Body of pancreas (tissue), 4 donors: ENCODE measurements around the gene KRTAP13-4.

Experiments
- POLR2A ChIP-seq, 3 donors: fragments of 450-650 bp; IDR thresholded peaks; one replicate each; pipeline ENCODE4 v1.6.1; 2016; ENCODE audit warnings: antibody characterized with exemption in 3 of 3, mild to moderate bottlenecking in 2 of 3
- TF ChIP-seq, protein P1 (sequence below), 7 experiments: fragments of 450-650 bp in 4 of 7; fragments of 200-600 bp in 3 of 7; sonication (generic) in 3 of 7; IDR thresholded peaks; one replicate each; pipeline ENCODE4 v1.5.1; 2016 to 2019; ENCODE audit warnings: antibody characterized with exemption in 7 of 7

DNA sequence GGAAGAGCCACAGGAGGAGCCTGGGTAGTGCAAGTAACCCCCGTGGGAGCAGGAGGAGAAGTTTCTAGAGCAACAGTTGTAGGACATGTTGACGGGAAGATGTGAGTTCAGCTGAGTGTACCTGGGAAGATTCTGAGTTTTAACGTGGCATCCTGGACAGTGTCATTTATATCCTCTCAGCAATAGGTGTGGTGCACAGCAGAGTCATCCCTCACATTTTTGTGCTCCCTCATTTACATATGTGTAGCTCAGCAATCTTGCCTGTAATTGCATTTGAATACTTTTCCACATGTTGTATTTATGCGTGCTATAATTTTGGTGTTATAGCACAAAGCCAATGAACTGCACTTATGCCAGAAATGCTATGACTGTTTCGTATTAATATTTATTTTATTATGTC, 4.2 kb upstream of the KRTAP13-4 start, which contains the start of gene KRTAP13-3:
- no peak for TF ChIP-seq POLR2A (IDR thresholded peaks at IDR 0.05)
- TF ChIP-seq, protein P1, sequence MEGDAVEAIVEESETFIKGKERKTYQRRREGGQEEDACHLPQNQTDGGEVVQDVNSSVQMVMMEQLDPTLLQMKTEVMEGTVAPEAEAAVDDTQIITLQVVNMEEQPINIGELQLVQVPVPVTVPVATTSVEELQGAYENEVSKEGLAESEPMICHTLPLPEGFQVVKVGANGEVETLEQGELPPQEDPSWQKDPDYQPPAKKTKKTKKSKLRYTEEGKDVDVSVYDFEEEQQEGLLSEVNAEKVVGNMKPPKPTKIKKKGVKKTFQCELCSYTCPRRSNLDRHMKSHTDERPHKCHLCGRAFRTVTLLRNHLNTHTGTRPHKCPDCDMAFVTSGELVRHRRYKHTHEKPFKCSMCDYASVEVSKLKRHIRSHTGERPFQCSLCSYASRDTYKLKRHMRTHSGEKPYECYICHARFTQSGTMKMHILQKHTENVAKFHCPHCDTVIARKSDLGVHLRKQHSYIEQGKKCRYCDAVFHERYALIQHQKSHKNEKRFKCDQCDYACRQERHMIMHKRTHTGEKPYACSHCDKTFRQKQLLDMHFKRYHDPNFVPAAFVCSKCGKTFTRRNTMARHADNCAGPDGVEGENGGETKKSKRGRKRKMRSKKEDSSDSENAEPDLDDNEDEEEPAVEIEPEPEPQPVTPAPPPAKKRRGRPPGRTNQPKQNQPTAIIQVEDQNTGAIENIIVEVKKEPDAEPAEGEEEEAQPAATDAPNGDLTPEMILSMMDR (IDR thresholded peaks at IDR 0.05): no peak
